Astrocyte (in vitro differentiated cells and primary cell): ENCODE results near the gene OR1J1.

Experiments
- EZH2 ChIP-seq: IDR thresholded peaks from 2 replicates; pipeline ENCODE4 v1.6.1; 2012; ENCODE audit warnings: mild to moderate bottlenecking, low read length, inconsistent platforms; ENCODE audit not compliant: insufficient read depth
- TF ChIP-seq, protein P1 (sequence below): IDR thresholded peaks from 2 replicates; pipeline ENCODE4 v1.5.1; 2011; ENCODE audit warnings: low read depth, mild to moderate bottlenecking, inconsistent platforms, low read length, moderate library complexity; ENCODE audit not compliant: insufficient read depth

DNA sequence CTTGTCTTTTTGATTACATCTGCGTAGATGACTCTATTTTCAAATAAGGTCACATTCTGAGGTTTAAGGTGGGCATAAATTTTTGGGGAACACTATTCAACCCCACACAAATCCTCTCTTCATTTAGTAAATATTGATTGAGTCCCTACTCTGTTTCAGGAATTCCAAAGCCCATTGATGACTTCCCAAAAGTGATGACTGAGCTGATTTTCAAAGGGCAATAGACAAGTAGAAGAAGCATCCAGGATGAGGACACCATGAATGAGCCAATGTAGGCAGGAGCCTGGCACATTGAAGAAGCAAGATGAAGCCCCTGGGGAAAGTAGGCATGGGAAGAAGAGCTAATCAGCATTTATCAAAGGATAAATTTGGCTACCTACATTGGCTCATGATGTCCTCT, 35.2 kb downstream of the OR1J1 start:
- TF ChIP-seq, protein P1, sequence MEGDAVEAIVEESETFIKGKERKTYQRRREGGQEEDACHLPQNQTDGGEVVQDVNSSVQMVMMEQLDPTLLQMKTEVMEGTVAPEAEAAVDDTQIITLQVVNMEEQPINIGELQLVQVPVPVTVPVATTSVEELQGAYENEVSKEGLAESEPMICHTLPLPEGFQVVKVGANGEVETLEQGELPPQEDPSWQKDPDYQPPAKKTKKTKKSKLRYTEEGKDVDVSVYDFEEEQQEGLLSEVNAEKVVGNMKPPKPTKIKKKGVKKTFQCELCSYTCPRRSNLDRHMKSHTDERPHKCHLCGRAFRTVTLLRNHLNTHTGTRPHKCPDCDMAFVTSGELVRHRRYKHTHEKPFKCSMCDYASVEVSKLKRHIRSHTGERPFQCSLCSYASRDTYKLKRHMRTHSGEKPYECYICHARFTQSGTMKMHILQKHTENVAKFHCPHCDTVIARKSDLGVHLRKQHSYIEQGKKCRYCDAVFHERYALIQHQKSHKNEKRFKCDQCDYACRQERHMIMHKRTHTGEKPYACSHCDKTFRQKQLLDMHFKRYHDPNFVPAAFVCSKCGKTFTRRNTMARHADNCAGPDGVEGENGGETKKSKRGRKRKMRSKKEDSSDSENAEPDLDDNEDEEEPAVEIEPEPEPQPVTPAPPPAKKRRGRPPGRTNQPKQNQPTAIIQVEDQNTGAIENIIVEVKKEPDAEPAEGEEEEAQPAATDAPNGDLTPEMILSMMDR = no peak
- TF ChIP-seq EZH2 = no peak
